Measurements from ENCODE around the gene SERTAD2. TPM values are rescaled to one million over a fixed set of nuclear protein-coding genes. Genes with fewer than 3 reads are reported as not detected.

The SERTAD2 gene
- total and polyA plus RNA-seq, 2 experiments from 2014 or later, result 6.2 to 6.4 TPM

- TF ChIP-seq EZH2 (IDR thresholded peaks at IDR 0.05; ENCODE audit: low read depth, unreplicated experiment) (no peak), CREB1 (CRISPR knock-in tag; IDR thresholded peaks at IDR 0.05; ENCODE audit: low read depth) (no peak), JUNB (IDR thresholded peaks at IDR 0.05; ENCODE audit: unreplicated experiment) (no peak), NANOG (IDR thresholded peaks at IDR 0.05; ENCODE audit: borderline replicate concordance) (no peak), ETS1 (IDR thresholded peaks at IDR 0.05) (no peak), EZH2phosphoT487 (IDR thresholded peaks at IDR 0.05; ENCODE audit: unreplicated experiment) (no peak), POLR2AphosphoS5 (IDR thresholded peaks at IDR 0.05; ENCODE audit: low read depth) (no peak), ZNF114 (CRISPR knock-in tag; IDR thresholded peaks at IDR 0.05) (no peak), ZNF331 (CRISPR knock-in tag; IDR thresholded peaks at IDR 0.05; ENCODE audit: low read depth) (no peak), ZNF462 (CRISPR knock-in tag; IDR thresholded peaks at IDR 0.05) (no peak), STAT1 (IDR thresholded peaks at IDR 0.05; ENCODE audit: unreplicated experiment) (no peak), CTCF (conservative IDR thresholded peaks at IDR 0.05; ENCODE audit: low read depth in 2 of 2) (no peak), REST (IDR thresholded peaks at IDR 0.05; ENCODE audit: unreplicated experiment) (no peak)
- no peak overlapping the region for H2AFZ ChIP-seq
- no peaks in the 10 kb centered on the region for H3K79me2 ChIP-seq (replicated peaks; ENCODE audit: insufficient read depth)
- Mint-ChIP-seq H3K9me3 (no peaks in the 10 kb centered on the region), H3K27ac (no peak overlapping the region), H3K36me3 (ENCODE audit: low read depth) (peaks cover 3% of the 10 kb centered on the region; the same call in 1 of the 3 replicates), H3K27me3 (ENCODE audit: insufficient read depth, low read depth, poor library complexity) (no peaks in the 10 kb centered on the region), H3K4me3 (no peak overlapping the region), H3K4me1 (no peaks in the 10 kb centered on the region; the same call in 2 of the 3 replicates)
- H3K4me3 ChIP-seq, result no peak overlapping the region
- no peaks in the 10 kb centered on the region for H3K27me3 ChIP-seq (ENCODE audit: insufficient read depth)
- no peaks in the 10 kb centered on the region for H4K20me1 ChIP-seq (replicated peaks; ENCODE audit: insufficient read depth)
- H3K9me2 ChIP-seq (ENCODE audit: insufficient read depth), result no peaks in the 10 kb centered on the region
- no peaks in the 10 kb centered on the region for H3F3A ChIP-seq (replicated peaks; ENCODE audit: low read depth)
- no peaks in the 10 kb centered on the region for H3K36me3 ChIP-seq (ENCODE audit: insufficient read depth)
- ATAC-seq (no peak), DNase-seq (ENCODE audit: low spot score) (no peak)
- no peak overlapping the region for H3K4me2 ChIP-seq
- H3K4me1 ChIP-seq (ENCODE audit: insufficient read depth), result no peaks in the 10 kb centered on the region
- H3K27ac ChIP-seq (ENCODE audit: low read depth), result no peak overlapping the region
Observed at GRCh38 chr2:64582774-64583340, 70.9 kb downstream of the SERTAD2 start.

Data from GM23338 (cell line).